ENCODE measurements around the gene TRAK1. TPM values are rescaled to one million over a fixed set of nuclear protein-coding genes. Genes with fewer than 3 reads are reported as not detected.

TRAK1 gene
- total RNA-seq, 1 donor from 2014 or later, result 50.7 TPM

- no peaks in the 10 kb centered on the region for H3K36me3 Mint-ChIP-seq
- TF ChIP-seq CTCF (IDR thresholded peaks at IDR 0.05; ENCODE audit: unreplicated experiment), result no peak
- H3K4me1 Mint-ChIP-seq, result peaks cover 44% of the 10 kb centered on the region
- no peak for DNase-seq (ENCODE audit: low spot score in 2 of 2, unreplicated experiment in 2 of 2)
- no peaks in the 10 kb centered on the region for H3K9me3 Mint-ChIP-seq
- H3K27ac Mint-ChIP-seq, result peak overlapping the region; percentile 82
- H3K27me3 Mint-ChIP-seq (ENCODE audit: low read depth), result no peaks in the 10 kb centered on the region
- H3K4me3 Mint-ChIP-seq, result no peak overlapping the region
Measured at GRCh38 chr3:42118762-42119361, 27.7 kb downstream of the TRAK1 start.

GRCh38 chr3:42119561-42120355, 28.6 kb downstream of the TRAK1 start:
- Mint-ChIP-seq H3K27me3 (ENCODE audit: low read depth) (no peaks in the 10 kb centered on the region), H3K4me3 (no peak overlapping the region), H3K36me3 (peaks cover 4% of the 10 kb centered on the region), H3K27ac (no peak overlapping the region), H3K9me3 (no peaks in the 10 kb centered on the region), H3K4me1 (peaks cover 44% of the 10 kb centered on the region)
- no peak for TF ChIP-seq CTCF (IDR thresholded peaks at IDR 0.05; ENCODE audit: unreplicated experiment)
- DNase-seq (ENCODE audit: low spot score in 2 of 2, unreplicated experiment in 2 of 2), result no peak

- H3K4me3 Mint-ChIP-seq, result no peak overlapping the region
- no peak for DNase-seq (ENCODE audit: low spot score in 2 of 2, unreplicated experiment in 2 of 2)
- H3K36me3 Mint-ChIP-seq, result peaks cover 14% of the 10 kb centered on the region
- H3K9me3 Mint-ChIP-seq, result no peaks in the 10 kb centered on the region
- no peak for TF ChIP-seq CTCF (IDR thresholded peaks at IDR 0.05; ENCODE audit: unreplicated experiment)
- no peaks in the 10 kb centered on the region for H3K27me3 Mint-ChIP-seq (ENCODE audit: low read depth)
- H3K27ac Mint-ChIP-seq, result peak overlapping the region; percentile 78
- H3K4me1 Mint-ChIP-seq, result peaks cover 44% of the 10 kb centered on the region
Measured at GRCh38 chr3:42120866-42121265, 29.7 kb downstream of the TRAK1 start.

- peak overlapping the region; percentile 41 for H3K27ac Mint-ChIP-seq
- H3K27me3 Mint-ChIP-seq (ENCODE audit: low read depth), result no peaks in the 10 kb centered on the region
- no peak for DNase-seq (ENCODE audit: low spot score in 2 of 2, unreplicated experiment in 2 of 2)
- H3K4me1 Mint-ChIP-seq, result peaks cover 37% of the 10 kb centered on the region
- H3K9me3 Mint-ChIP-seq, result no peaks in the 10 kb centered on the region
- H3K4me3 Mint-ChIP-seq, result no peak overlapping the region
- no peak for TF ChIP-seq CTCF (IDR thresholded peaks at IDR 0.05; ENCODE audit: unreplicated experiment)
- peaks cover 22% of the 10 kb centered on the region for H3K36me3 Mint-ChIP-seq
Measured at GRCh38 chr3:42122261-42123011, 31.3 kb downstream of the TRAK1 start.

GRCh38 chr3:42123012-42123581, 31.9 kb downstream of the TRAK1 start:
- Mint-ChIP-seq H3K36me3 (peaks cover 23% of the 10 kb centered on the region), H3K4me1 (peaks cover 33% of the 10 kb centered on the region), H3K9me3 (no peaks in the 10 kb centered on the region), H3K27me3 (ENCODE audit: low read depth) (no peaks in the 10 kb centered on the region), H3K27ac (peak overlapping the region; percentile 41), H3K4me3 (no peak overlapping the region)
- no peak for DNase-seq (ENCODE audit: low spot score in 2 of 2, unreplicated experiment in 2 of 2)
- no peak for TF ChIP-seq CTCF (IDR thresholded peaks at IDR 0.05; ENCODE audit: unreplicated experiment)

Data from mesothelial cell of epicardium (in vitro differentiated cells).